GM19324 (cell line): ENCODE measurements around the gene HEATR1.
"Not testable (repeated sequence)": the region's sequence is repeated elsewhere in the genome, so short reads cannot be mapped to it uniquely, and the experiment has no call there.

Experiments used
- ATAC-seq: cut with Tn5 transposase; IDR thresholded peaks from one replicate; pipeline ENCODE4 v1.9.1; 2021; ENCODE audit warnings: mild to moderate bottlenecking, moderate library complexity; ENCODE audit not compliant: unreplicated experiment, low FRiP score

HEATR1 gene

GRCh38 chr1:236514703-236515442, 89.4 kb downstream of the HEATR1 start:
- no peak for ATAC-seq

GRCh38 chr1:236511735-236512418, 92.4 kb downstream of the HEATR1 start:
- ATAC-seq, result no peak

GRCh38 chr1:236509647-236510401, 94.5 kb downstream of the HEATR1 start:
- ATAC-seq, result no peak

- no peak for ATAC-seq
Observed at GRCh38 chr1:236509203-236509602, 95.1 kb downstream of the HEATR1 start.

- peak; percentile 62 for ATAC-seq
Observed at GRCh38 chr1:236508593-236509027, 95.7 kb downstream of the HEATR1 start.

GRCh38 chr1:236507022-236507700, 97.2 kb downstream of the HEATR1 start:
- ATAC-seq, result no peak

- not testable (repeated sequence) for ATAC-seq
Observed at GRCh38 chr1:236504338-236504737, 100.0 kb downstream of the HEATR1 start.

GRCh38 chr1:236502972-236503639, 101.2 kb downstream of the HEATR1 start:
- ATAC-seq, result no peak

GRCh38 chr1:236502579-236502971, 101.7 kb downstream of the HEATR1 start:
- no peak for ATAC-seq

GRCh38 chr1:236501093-236501492, 103.2 kb downstream of the HEATR1 start:
- no peak for ATAC-seq
